H1 (cell line): ENCODE results near the gene SECTM1. TPM values are rescaled to one million over a fixed set of nuclear protein-coding genes. Genes with fewer than 3 reads are reported as not detected.
"Not testable (repeated sequence)": the region's sequence is repeated elsewhere in the genome, so short reads cannot be mapped to it uniquely, and the experiment has no call there.

Source experiments
- CTCF ChIA-PET: fragments of 300-600 bp; sonication (Branson Sonifier 250); formaldehyde crosslinking; loops from one replicate; lab custom pipeline; 2021; ENCODE audit not compliant: partially characterized antibody; lab: Charles Lee
- POLR2A ChIA-PET: fragments of 300-600 bp; sonication (Branson Sonifier 250); formaldehyde crosslinking; loops from one replicate; lab custom pipeline; 2021; ENCODE audit warnings: inconsistent platforms; ENCODE audit not compliant: partially characterized antibody; lab: Charles Lee
- DNase-seq, 2 experiments: peaks; one replicate each; pipeline versions ENCODE4 v3.0.0 to v3.0.0-alpha.2; 2010 to 2022; ENCODE audit warnings: low spot score in 2 of 2, low read depth in 1 of 2, mixed read lengths in 1 of 2
- FAIRE-seq: peaks from 2 replicates; lab custom pipeline; 2011; peaks lifted over from hg19 to GRCh38; lab: Jason Lieb, UNC
- H2AFZ ChIP-seq: 2 replicates; pipeline ENCODE4 v1.8.1; 2012; ENCODE audit warnings: low read length, inconsistent platforms
- H2AK5ac ChIP-seq: 2 replicates; pipeline ENCODE4 v1.6.1; 2013; ENCODE audit warnings: low read depth, low read length
- H2BK120ac ChIP-seq: replicated peaks from 2 replicates; pipeline ENCODE3; 2013; ENCODE audit warnings: low read depth, low read length, inconsistent platforms
- H2BK12ac ChIP-seq: 2 replicates; pipeline ENCODE4 v1.6.1; 2013; ENCODE audit warnings: low read depth, low read length
- H2BK15ac ChIP-seq: 2 replicates; pipeline ENCODE4 v1.6.1; 2013; ENCODE audit warnings: low read length
- H2BK20ac ChIP-seq: 2 replicates; pipeline ENCODE4 v1.6.1; 2013; ENCODE audit warnings: low read length
- H2BK5ac ChIP-seq: 2 replicates; pipeline ENCODE4 v1.6.1; 2013; ENCODE audit warnings: low read depth, low read length
- H3K14ac ChIP-seq: 2 replicates; pipeline ENCODE4 v1.6.1; 2013; ENCODE audit warnings: inconsistent platforms; ENCODE audit not compliant: insufficient read length
- H3K18ac ChIP-seq: 2 replicates; pipeline ENCODE4 v1.6.1; 2013; ENCODE audit warnings: low read length; ENCODE audit errors: extremely low read depth
- H3K23ac ChIP-seq: 2 replicates; pipeline ENCODE4 v1.6.1; 2013; ENCODE audit warnings: inconsistent platforms; ENCODE audit not compliant: insufficient read length
- H3K23me2 ChIP-seq: 2 replicates; pipeline ENCODE4 v1.6.1; 2013; ENCODE audit warnings: low read depth, low read length
- H3K27ac ChIP-seq: 2 replicates; pipeline ENCODE4 v1.6.1; 2011; ENCODE audit warnings: low read depth, low read length, inconsistent platforms
- H3K27me3 ChIP-seq, 4 experiments: replicated peaks in 1 of 4; 1 replicate in 1 of 4; 2 replicates in 3 of 4; pipeline versions ENCODE4 v1.6.1 to v1.8.1; 2011 to 2013; ENCODE audit warnings: low read length in 3 of 4, mild to moderate bottlenecking in 3 of 4, inconsistent platforms in 2 of 4, mixed read lengths in 2 of 4, moderate library complexity in 1 of 4; ENCODE audit not compliant: control insufficient read depth in 3 of 4, insufficient read depth in 3 of 4; ENCODE audit errors: extremely low read depth in 1 of 4
- H3K36me3 ChIP-seq, 4 experiments: 2 replicates each; pipeline versions ENCODE4 v1.6.1 to v1.8.1; 2011 to 2013; ENCODE audit warnings: mild to moderate bottlenecking in 4 of 4, low read length in 3 of 4, moderate library complexity in 2 of 4, control low read depth in 1 of 4, inconsistent platforms in 1 of 4; ENCODE audit not compliant: insufficient read depth in 4 of 4, control insufficient read depth in 2 of 4
- H3K4ac ChIP-seq: replicated peaks from 2 replicates; pipeline ENCODE3; 2013; ENCODE audit warnings: low read length, low read depth, mixed read lengths, inconsistent platforms; ENCODE audit not compliant: insufficient read length
- H3K4me1 ChIP-seq, 4 experiments: replicated peaks in 1 of 4; 1 replicate in 1 of 4; 2 replicates in 3 of 4; pipeline versions ENCODE4 v1.6.1 to v1.8.1; 2011 to 2013; ENCODE audit warnings: low read length in 3 of 4, inconsistent platforms in 2 of 4, mixed read lengths in 1 of 4; ENCODE audit not compliant: insufficient read depth in 4 of 4, control insufficient read depth in 3 of 4
- H3K4me2 ChIP-seq, 2 experiments: 2 replicates each; pipeline versions ENCODE4 v1.6.1 to v1.8.1; 2011 to 2013; ENCODE audit warnings: low read depth in 2 of 2, low read length in 2 of 2, control low read depth in 1 of 2, inconsistent platforms in 1 of 2, mild to moderate bottlenecking in 1 of 2; ENCODE audit not compliant: insufficient read depth in 1 of 2
- H3K4me3 ChIP-seq, 4 experiments: fragments of 200-600, 300-600 bp in 1 of 4; sonication (generic), shearing (Covaris generic), sonication (Bioruptor Twin) in 1 of 4; 2 replicates each; pipeline versions ENCODE4 v1.5.1 to v1.8.1; 2011 to 2016; ENCODE audit warnings: low read length in 4 of 4, low read depth in 3 of 4, control low read depth in 2 of 4, inconsistent platforms in 2 of 4, mild to moderate bottlenecking in 2 of 4, mixed read lengths in 1 of 4, moderate library complexity in 1 of 4; ENCODE audit not compliant: insufficient read depth in 2 of 4; ENCODE audit errors: extremely low read depth in 1 of 4
- H3K56ac ChIP-seq: replicated peaks from 2 replicates; pipeline ENCODE3; 2013; ENCODE audit warnings: low read depth, mild to moderate bottlenecking, mixed read lengths, low read length, inconsistent platforms; ENCODE audit not compliant: insufficient read length
- H3K79me1 ChIP-seq: 2 replicates; pipeline ENCODE4 v1.6.1; 2013; ENCODE audit warnings: low read depth, low read length, control low read depth
- H3K79me2 ChIP-seq, 2 experiments: 2 replicates each; pipeline versions ENCODE4 v1.6.1 to v1.8.1; 2012 to 2013; ENCODE audit warnings: low read length in 2 of 2, mild to moderate bottlenecking in 2 of 2, inconsistent platforms in 1 of 2; ENCODE audit not compliant: insufficient read depth in 2 of 2, control insufficient read depth in 1 of 2
- H3K9ac ChIP-seq, 4 experiments: replicated peaks in 1 of 4; 1 replicate in 1 of 4; 2 replicates in 3 of 4; pipeline versions ENCODE4 v1.6.1 to v1.8.1; 2011 to 2013; ENCODE audit warnings: low read depth in 3 of 4, low read length in 3 of 4, control low read depth in 2 of 4, mild to moderate bottlenecking in 2 of 4, moderate library complexity in 2 of 4, inconsistent platforms in 1 of 4; ENCODE audit errors: extremely low read depth in 1 of 4
- H3K9me3 ChIP-seq, 2 experiments: 2 replicates each; pipeline versions ENCODE4 v1.6.1 to v1.8.1; 2012 to 2013; ENCODE audit warnings: mild to moderate bottlenecking in 2 of 2, moderate library complexity in 2 of 2, control low read depth in 1 of 2, inconsistent platforms in 1 of 2, low read depth in 1 of 2, low read length in 1 of 2, mixed read lengths in 1 of 2; ENCODE audit not compliant: insufficient read depth in 2 of 2
- H4K20me1 ChIP-seq, 2 experiments: replicated peaks in 1 of 2; 2 replicates each; pipeline versions ENCODE3 to v1.8.1; 2011 to 2013; ENCODE audit warnings: inconsistent platforms in 2 of 2, low read length in 2 of 2, mild to moderate bottlenecking in 1 of 2; ENCODE audit not compliant: insufficient read depth in 2 of 2, control insufficient read depth in 1 of 2
- H4K5ac ChIP-seq: 2 replicates; pipeline ENCODE4 v1.6.1; 2013; ENCODE audit warnings: low read length, low read depth, mixed read lengths, inconsistent platforms; ENCODE audit not compliant: insufficient read length
- H4K8ac ChIP-seq: 2 replicates; pipeline ENCODE4 v1.8.0; 2013; ENCODE audit warnings: mild to moderate bottlenecking, moderate library complexity, low read length, inconsistent platforms; ENCODE audit not compliant: insufficient read depth; ENCODE audit errors: extremely low read depth
- H4K91ac ChIP-seq: replicated peaks from 2 replicates; pipeline ENCODE3; 2013; ENCODE audit warnings: low read length, mixed read lengths, inconsistent platforms; ENCODE audit not compliant: insufficient read length
- WGBS, 2 experiments: shearing (Covaris generic) in 1 of 2; methylation state at CpG; one replicate each; pipeline versions ENCODE4 v1.1.6 to v1.1.7; 2013 to 2015; ENCODE audit warnings: low lambda C conversion rate in 2 of 2, mixed read lengths in 2 of 2, inconsistent platforms in 1 of 2, low coverage in 1 of 2, missing lambda C conversion rate in 1 of 2; ENCODE audit not compliant: insufficient replicate concordance in 2 of 2, insufficient coverage in 1 of 2, insufficient read length in 1 of 2; ENCODE audit errors: extremely low coverage in 1 of 2, missing lambda C conversion rate in 1 of 2; 5-methylcytosine and 5-hydroxymethylcytosine counted together
- polyA plus RNA-seq, 7 experiments: library from polyadenylated mRNA; depleted of rRNA in 3 of 7; stranded (reverse) in 5 of 7; unstranded in 2 of 7; fragments of >200 nt in 5 of 7; fragments of 200-250 nt in 2 of 7; gene quantifications; 1 replicate in 5 of 7; 2 replicates in 1 of 7; 4 replicates in 1 of 7; pipeline versions ENCODE4 v1.2.1 to v1.2.3, GENCODE V29; 2011 to 2013; ENCODE audit warnings: missing spikeins in 2 of 7, mixed read lengths in 2 of 7
- total RNA-seq: library from RNA; stranded (reverse); fragmentation: NEBNext Ultra II Directional; extraction: Animal tissue kit (Norgen Biotek cat#: 25700); gene quantifications from 2 replicates; pipeline ENCODE4 v1.2.1, GENCODE V29; 2021

The SECTM1 gene
- total and polyA plus RNA-seq, 2 of the 8 experiments (the other 6 are each of a cell fraction or from before 2014, with no cell fraction given): 0.20 to 0.65 TPM

- H3K14ac ChIP-seq, H2BK5ac ChIP-seq, H3K27ac ChIP-seq, H2BK15ac ChIP-seq, DNase-seq, H3K56ac ChIP-seq, H3K79me1 ChIP-seq, H3K18ac ChIP-seq, H2BK20ac ChIP-seq, H3K36me3 ChIP-seq, H3K27me3 ChIP-seq, H4K5ac ChIP-seq, H2AFZ ChIP-seq, H3K4me2 ChIP-seq, H3K23me2 ChIP-seq, H3K79me2 ChIP-seq, H3K9ac ChIP-seq, H4K20me1 ChIP-seq, FAIRE-seq, H3K4ac ChIP-seq, H3K4me3 ChIP-seq, H3K4me1 ChIP-seq, H3K9me3 ChIP-seq, H4K91ac ChIP-seq, H4K8ac ChIP-seq, H2BK120ac ChIP-seq: not testable (repeated sequence)
- ChIA-PET POLR2A (interaction anchor here (0.6 to 1.7 kb wide), 2 partner anchors 13 to 159 kb away, joined by 3 read pairs; no protein-coding TSS in a partner anchor), CTCF (interaction anchor here (1.3 kb wide), 1 partner anchor 11 kb away, joined by 3 read pairs; no protein-coding TSS in a partner anchor)
- WGBS, 2 experiments: 77% methylated on average over 10 of the region's 10 CpGs; no CpG with 5 or more reads in 1 of the 2 experiments
- Histone ChIP-seq H2BK12ac (peak overlapping the region; percentile 80; the same call in 1 of the 2 replicates), H2AK5ac (peak overlapping the region; percentile 97; the same call in 1 of the 2 replicates), H3K23ac (peak overlapping the region; percentile 70)
These were observed 48.1 kb upstream of the SECTM1 start for GRCh38 chr17:82381703-82382009.
